Tibial nerve (tissue), 4 donors: Measurements from ENCODE around the gene SDK1. TPM values are rescaled to one million over a fixed set of nuclear protein-coding genes. Genes with fewer than 3 reads are reported as not detected.

Source experiments
- DNase-seq, 2 donors: peaks; one replicate each; pipeline ENCODE4 v3.0.0-alpha.2; 2019; ENCODE audit warnings: low spot score in 2 of 2
- H3K27ac ChIP-seq, 4 donors: fragments of 200-600 bp; sonication (generic) in 3 of 4; one replicate each; pipeline ENCODE4 v1.5.1; 2017 to 2019; ENCODE audit warnings: mild to moderate bottlenecking in 1 of 4
- H3K27me3 ChIP-seq, 2 donors: fragments of 200-600 bp; sonication (generic) in 1 of 2; one replicate each; pipeline versions ENCODE4 v1.5.1 to v1.6.0; 2017 to 2019
- H3K36me3 ChIP-seq, 3 donors: fragments of 200-600 bp; sonication (generic); one replicate each; pipeline ENCODE4 v1.5.1; 2018 to 2019
- H3K4me1 ChIP-seq, 4 donors: fragments of 200-600 bp; sonication (generic) in 3 of 4; one replicate each; pipeline ENCODE4 v1.5.1; 2017 to 2019
- H3K4me3 ChIP-seq, 4 donors: fragments of 200-600 bp; sonication (generic) in 3 of 4; one replicate each; pipeline ENCODE4 v1.5.1; 2017 to 2019; ENCODE audit warnings: mild to moderate bottlenecking in 1 of 4, moderate library complexity in 1 of 4
- H3K9me3 ChIP-seq, 4 donors: fragments of 200-600 bp; sonication (generic) in 3 of 4; one replicate each; pipeline ENCODE4 v1.5.1; 2017 to 2019
- CTCF ChIP-seq, 5 experiments: fragments of 200-600 bp in 3 of 5; fragments of 450-650 bp in 2 of 5; sonication (generic) in 3 of 5; IDR thresholded peaks; one replicate each; pipeline ENCODE4 v1.5.1; 2016 to 2019; ENCODE audit warnings: antibody characterized with exemption in 5 of 5, mild to moderate bottlenecking in 3 of 5, moderate library complexity in 2 of 5
- EP300 ChIP-seq, 2 donors: sonication (generic); formaldehyde crosslinking; IDR thresholded peaks; one replicate each; pipeline ENCODE4 v1.6.1; 2017; ENCODE audit warnings: antibody characterized with exemption in 2 of 2, mild to moderate bottlenecking in 1 of 2
- POLR2A ChIP-seq, 2 donors: fragments of 450-650 bp; IDR thresholded peaks; one replicate each; pipeline ENCODE4 v1.6.1; 2017; ENCODE audit warnings: antibody characterized with exemption in 2 of 2, mild to moderate bottlenecking in 2 of 2, moderate library complexity in 2 of 2
- WGBS, 2 donors: methylation state at CpG; one replicate each; pipeline ENCODE4 v1.1.5; 2018; 5-methylcytosine and 5-hydroxymethylcytosine counted together
- total RNA-seq, 4 donors: library from RNA; depleted of rRNA; stranded (reverse); fragments of >200 nt; gene quantifications; one replicate each; pipeline ENCODE4 v1.1.0, GENCODE V29; 2016

SDK1 gene
- total RNA-seq, 4 donors from 2014 or later = 8.2 to 16.2 (median 12.9) TPM

GRCh38 chr7:4181446-4181845, 880.4 kb downstream of the SDK1 start:
- TF ChIP-seq CTCF (IDR thresholded peaks at IDR 0.05) (no peak), EP300 (IDR thresholded peaks at IDR 0.05) (no peak), POLR2A (IDR thresholded peaks at IDR 0.05) (no peak)
- H3K4me3 ChIP-seq = no peak overlapping the region
- peaks cover 0 to 10% (median 0%) of the 10 kb centered on the region in 4 donors for H3K4me1 ChIP-seq
- no peak for DNase-seq
- no peak overlapping the region for H3K27ac ChIP-seq
- H3K9me3 ChIP-seq = no peaks in the 10 kb centered on the region
- H3K36me3 ChIP-seq = peaks cover 0 to 25% (median 0%) of the 10 kb centered on the region in 3 donors
- no peaks in the 10 kb centered on the region for H3K27me3 ChIP-seq
- WGBS, 2 donors = 84 to 86% methylated on average over 7 of the region's 7 CpGs

- Histone ChIP-seq H3K27me3 (no peaks in the 10 kb centered on the region), H3K27ac (no peak overlapping the region), H3K4me1 (peaks cover 0 to 10% (median 0%) of the 10 kb centered on the region in 4 donors), H3K4me3 (no peak overlapping the region), H3K36me3 (peaks cover 0 to 25% (median 0%) of the 10 kb centered on the region in 3 donors), H3K9me3 (no peaks in the 10 kb centered on the region)
- DNase-seq = no peak
- WGBS, 2 donors = 70 to 83% methylated on average over 10 of the region's 10 CpGs
- TF ChIP-seq CTCF (IDR thresholded peaks at IDR 0.05) = no peak
- no peak for TF ChIP-seq POLR2A (IDR thresholded peaks at IDR 0.05)
- TF ChIP-seq EP300 (IDR thresholded peaks at IDR 0.05) = no peak
Observed at GRCh38 chr7:4182605-4183300, 881.7 kb downstream of the SDK1 start.

GRCh38 chr7:4184653-4185052, 883.6 kb downstream of the SDK1 start:
- H3K27ac ChIP-seq = no peak overlapping the region
- no peaks in the 10 kb centered on the region for H3K27me3 ChIP-seq
- TF ChIP-seq CTCF (IDR thresholded peaks at IDR 0.05) (no peak), EP300 (IDR thresholded peaks at IDR 0.05) (no peak), POLR2A (IDR thresholded peaks at IDR 0.05) (no peak)
- peaks cover 0 to 21% (median 0%) of the 10 kb centered on the region in 4 donors for H3K4me1 ChIP-seq
- H3K36me3 ChIP-seq = peaks cover 0 to 11% (median 0%) of the 10 kb centered on the region in 3 donors
- H3K4me3 ChIP-seq = no peak overlapping the region
- no peak for DNase-seq
- 89% methylated on average over 4 of the region's 4 CpGs for WGBS, 2 donors
- no peaks in the 10 kb centered on the region for H3K9me3 ChIP-seq

- WGBS, 2 donors = 84 to 88% methylated on average over 6 of the region's 6 CpGs
- no peak overlapping the region for H3K4me3 ChIP-seq
- peaks cover 0 to 7% (median 0%) of the 10 kb centered on the region in 3 donors for H3K36me3 ChIP-seq
- no peaks in the 10 kb centered on the region for H3K27me3 ChIP-seq
- TF ChIP-seq POLR2A (IDR thresholded peaks at IDR 0.05) = no peak
- no peak for TF ChIP-seq CTCF (IDR thresholded peaks at IDR 0.05)
- TF ChIP-seq EP300 (IDR thresholded peaks at IDR 0.05) = no peak
- H3K4me1 ChIP-seq = peaks cover 0 to 21% (median 0%) of the 10 kb centered on the region in 4 donors
- H3K27ac ChIP-seq = no peak overlapping the region
- no peak for DNase-seq
- H3K9me3 ChIP-seq = no peaks in the 10 kb centered on the region
Observed at GRCh38 chr7:4185136-4185535, 884.1 kb downstream of the SDK1 start.

- no peak overlapping the region for H3K4me3 ChIP-seq
- H3K27me3 ChIP-seq = no peaks in the 10 kb centered on the region
- 49 to 56% methylated on average over 15 of the region's 15 CpGs for WGBS, 2 donors
- peaks cover 0 to 21% (median 0%) of the 10 kb centered on the region in 4 donors for H3K4me1 ChIP-seq
- peaks cover 0 to 7% (median 0%) of the 10 kb centered on the region in 3 donors for H3K36me3 ChIP-seq
- H3K27ac ChIP-seq = no peak overlapping the region
- TF ChIP-seq EP300 (IDR thresholded peaks at IDR 0.05) (no peak), CTCF (IDR thresholded peaks at IDR 0.05) (no peak), POLR2A (IDR thresholded peaks at IDR 0.05) (no peak)
- no peak for DNase-seq
- H3K9me3 ChIP-seq = no peaks in the 10 kb centered on the region
Observed at GRCh38 chr7:4185721-4186512, 884.9 kb downstream of the SDK1 start.
